Measurements from ENCODE around the gene ASPRV1. TPM values are rescaled to one million over a fixed set of nuclear protein-coding genes. Genes with fewer than 3 reads are reported as not detected.
"Not testable (repeated sequence)": the region's sequence is repeated elsewhere in the genome, so short reads cannot be mapped to it uniquely, and the experiment has no call there.

ASPRV1 gene
- total RNA-seq, 1 donor from 2014 or later = 0.75 TPM

DNA sequence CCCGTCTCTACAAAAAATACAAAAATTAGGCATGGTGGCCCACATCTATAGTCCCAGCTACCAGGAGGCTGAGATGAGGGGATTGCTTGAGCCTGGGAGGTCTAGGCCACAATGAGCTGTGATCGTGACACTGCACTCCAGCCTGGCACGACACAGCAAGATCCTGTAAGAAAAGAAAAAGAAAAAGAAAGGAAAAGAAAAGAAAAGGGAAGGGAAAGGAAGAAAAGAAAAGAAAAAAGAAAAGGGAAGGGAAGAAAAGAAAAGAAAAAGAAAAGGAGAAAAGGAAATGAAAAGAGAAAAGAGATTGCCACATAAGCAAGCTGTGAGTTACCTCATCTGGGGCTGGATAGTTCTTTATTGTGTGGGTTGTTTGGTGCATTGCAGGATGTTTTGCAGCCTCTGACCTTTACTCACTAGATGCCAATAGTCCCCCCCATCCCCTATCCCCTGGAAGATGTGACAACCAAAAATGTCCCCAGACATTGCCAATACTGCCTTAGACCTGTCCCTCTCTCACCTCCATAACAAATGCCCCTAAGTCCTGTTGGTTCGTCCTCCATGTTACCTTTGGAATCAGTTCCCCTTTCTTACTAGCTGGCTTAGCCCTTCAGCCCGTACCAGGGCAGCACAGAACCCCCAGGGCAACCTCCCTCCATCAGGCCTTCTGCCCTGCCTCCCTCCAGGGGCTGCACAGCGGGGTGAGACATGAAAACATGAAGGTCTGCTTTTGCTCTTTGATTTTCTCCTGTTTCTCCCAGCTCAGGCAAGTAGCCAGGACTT is 8.9 kb downstream of the ASPRV1 start:
- peaks cover 3% of the 10 kb centered on the region for H3K4me1 Mint-ChIP-seq (ENCODE audit: unreplicated experiment)
- no peak overlapping the region for H3K4me3 Mint-ChIP-seq (ENCODE audit: unreplicated experiment)
- no peaks in the 10 kb centered on the region for H3K9me3 Mint-ChIP-seq (ENCODE audit: unreplicated experiment)
- peaks cover 23% of the 10 kb centered on the region for H3K27me3 Mint-ChIP-seq (ENCODE audit: unreplicated experiment)
- TF ChIP-seq, protein P1, sequence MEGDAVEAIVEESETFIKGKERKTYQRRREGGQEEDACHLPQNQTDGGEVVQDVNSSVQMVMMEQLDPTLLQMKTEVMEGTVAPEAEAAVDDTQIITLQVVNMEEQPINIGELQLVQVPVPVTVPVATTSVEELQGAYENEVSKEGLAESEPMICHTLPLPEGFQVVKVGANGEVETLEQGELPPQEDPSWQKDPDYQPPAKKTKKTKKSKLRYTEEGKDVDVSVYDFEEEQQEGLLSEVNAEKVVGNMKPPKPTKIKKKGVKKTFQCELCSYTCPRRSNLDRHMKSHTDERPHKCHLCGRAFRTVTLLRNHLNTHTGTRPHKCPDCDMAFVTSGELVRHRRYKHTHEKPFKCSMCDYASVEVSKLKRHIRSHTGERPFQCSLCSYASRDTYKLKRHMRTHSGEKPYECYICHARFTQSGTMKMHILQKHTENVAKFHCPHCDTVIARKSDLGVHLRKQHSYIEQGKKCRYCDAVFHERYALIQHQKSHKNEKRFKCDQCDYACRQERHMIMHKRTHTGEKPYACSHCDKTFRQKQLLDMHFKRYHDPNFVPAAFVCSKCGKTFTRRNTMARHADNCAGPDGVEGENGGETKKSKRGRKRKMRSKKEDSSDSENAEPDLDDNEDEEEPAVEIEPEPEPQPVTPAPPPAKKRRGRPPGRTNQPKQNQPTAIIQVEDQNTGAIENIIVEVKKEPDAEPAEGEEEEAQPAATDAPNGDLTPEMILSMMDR (IDR thresholded peaks at IDR 0.05) = no peak
- no peaks in the 10 kb centered on the region for H3K36me3 Mint-ChIP-seq (ENCODE audit: unreplicated experiment)
- DNase-seq (ENCODE audit: extremely low spot score, unreplicated experiment) = no peak
- H3K27ac Mint-ChIP-seq (ENCODE audit: unreplicated experiment) = no peak overlapping the region

DNA sequence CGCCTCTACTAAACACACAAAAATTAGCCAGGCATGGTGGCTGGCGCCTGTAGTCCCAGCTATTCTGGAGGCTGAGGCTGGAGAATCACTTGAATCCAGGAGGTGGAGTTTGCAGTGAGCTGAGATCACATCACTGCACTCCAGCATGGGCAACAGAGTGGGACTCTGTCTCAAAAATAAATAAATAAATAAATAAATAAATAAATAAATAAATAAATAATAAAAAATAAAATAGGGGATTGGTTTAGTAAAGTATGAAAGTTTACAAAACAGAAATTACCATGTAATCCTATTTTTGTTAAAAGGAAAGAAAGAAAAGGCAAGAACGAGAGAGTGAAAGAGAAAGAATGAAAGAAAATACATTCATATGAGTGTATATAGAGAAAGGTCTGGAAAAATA is 10.8 kb downstream of the ASPRV1 start:
- peaks cover 19% of the 10 kb centered on the region for H3K4me1 Mint-ChIP-seq (ENCODE audit: unreplicated experiment)
- not testable (repeated sequence) for H3K27ac Mint-ChIP-seq (ENCODE audit: unreplicated experiment); H3K27me3 Mint-ChIP-seq (ENCODE audit: unreplicated experiment); H3K4me3 Mint-ChIP-seq (ENCODE audit: unreplicated experiment); H3K36me3 Mint-ChIP-seq (ENCODE audit: unreplicated experiment); H3K9me3 Mint-ChIP-seq (ENCODE audit: unreplicated experiment); DNase-seq (ENCODE audit: extremely low spot score, unreplicated experiment)

DNA sequence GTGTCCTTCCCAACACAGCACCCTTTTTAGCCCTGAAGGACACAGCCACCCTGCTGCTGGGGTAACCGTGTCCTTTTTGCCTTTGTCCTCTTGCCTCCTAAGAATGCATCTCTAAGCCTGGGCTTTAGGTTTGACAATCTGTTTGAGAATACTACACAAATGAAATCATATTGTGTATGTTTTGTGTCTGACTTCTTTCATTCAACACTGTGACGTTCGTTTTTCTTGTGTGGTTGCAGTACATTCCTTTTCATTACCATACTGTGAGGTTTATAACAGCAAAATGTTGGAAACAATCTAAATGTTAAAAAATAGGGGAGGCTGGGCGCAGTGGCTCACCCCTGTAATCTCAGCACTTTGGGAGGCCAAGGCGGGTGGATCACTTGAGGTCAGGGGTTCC is 11.2 kb downstream of the ASPRV1 start:
- peaks cover 1% of the 10 kb centered on the region for H3K27me3 Mint-ChIP-seq (ENCODE audit: unreplicated experiment)
- no peaks in the 10 kb centered on the region for H3K36me3 Mint-ChIP-seq (ENCODE audit: unreplicated experiment)
- H3K4me3 Mint-ChIP-seq (ENCODE audit: unreplicated experiment) = no peak overlapping the region
- H3K4me1 Mint-ChIP-seq (ENCODE audit: unreplicated experiment) = peaks cover 23% of the 10 kb centered on the region
- no peak for DNase-seq (ENCODE audit: extremely low spot score, unreplicated experiment)
- H3K9me3 Mint-ChIP-seq (ENCODE audit: unreplicated experiment) = no peaks in the 10 kb centered on the region
- H3K27ac Mint-ChIP-seq (ENCODE audit: unreplicated experiment) = no peak overlapping the region
- TF ChIP-seq, protein P1 (IDR thresholded peaks at IDR 0.05) = no peak

DNA sequence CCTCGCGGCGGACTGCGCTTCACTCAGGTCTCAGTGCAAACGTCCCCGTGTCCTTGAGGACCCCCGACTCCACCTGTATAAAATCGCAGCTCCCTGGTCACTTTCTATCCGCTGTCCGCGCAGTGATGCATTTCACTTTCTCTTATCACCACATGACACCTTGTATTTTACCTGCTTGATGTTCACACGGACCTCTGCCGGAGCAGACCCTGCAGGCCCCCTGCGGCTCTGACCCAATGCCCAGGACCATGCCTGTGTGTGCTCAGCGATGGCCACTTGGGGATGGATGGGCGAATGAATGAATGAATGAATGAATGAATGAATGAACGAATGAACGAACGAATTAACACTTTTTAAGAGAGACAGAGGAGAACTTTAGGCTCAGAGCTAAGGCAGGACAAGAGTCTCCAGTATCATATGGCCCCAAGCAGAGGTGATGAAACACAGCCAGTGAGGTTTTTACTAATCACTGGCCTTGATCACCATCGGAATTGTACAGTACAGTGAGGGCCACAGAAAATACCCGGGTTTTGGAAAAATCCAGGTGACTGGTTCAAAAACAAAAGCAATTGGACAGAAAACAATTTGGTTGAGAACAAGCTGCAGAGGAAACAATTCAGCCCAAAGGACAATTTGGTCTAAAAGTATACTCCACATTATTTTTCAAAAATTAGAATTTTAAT is 12.3 kb downstream of the ASPRV1 start:
- TF ChIP-seq, protein P1 (IDR thresholded peaks at IDR 0.05) = no peak
- H3K9me3 Mint-ChIP-seq (ENCODE audit: unreplicated experiment) = no peaks in the 10 kb centered on the region
- no peak overlapping the region for H3K4me3 Mint-ChIP-seq (ENCODE audit: unreplicated experiment)
- DNase-seq (ENCODE audit: extremely low spot score, unreplicated experiment) = no peak
- no peaks in the 10 kb centered on the region for H3K36me3 Mint-ChIP-seq (ENCODE audit: unreplicated experiment)
- H3K27me3 Mint-ChIP-seq (ENCODE audit: unreplicated experiment) = no peaks in the 10 kb centered on the region
- H3K4me1 Mint-ChIP-seq (ENCODE audit: unreplicated experiment) = peaks cover 23% of the 10 kb centered on the region
- H3K27ac Mint-ChIP-seq (ENCODE audit: unreplicated experiment) = no peak overlapping the region

DNA sequence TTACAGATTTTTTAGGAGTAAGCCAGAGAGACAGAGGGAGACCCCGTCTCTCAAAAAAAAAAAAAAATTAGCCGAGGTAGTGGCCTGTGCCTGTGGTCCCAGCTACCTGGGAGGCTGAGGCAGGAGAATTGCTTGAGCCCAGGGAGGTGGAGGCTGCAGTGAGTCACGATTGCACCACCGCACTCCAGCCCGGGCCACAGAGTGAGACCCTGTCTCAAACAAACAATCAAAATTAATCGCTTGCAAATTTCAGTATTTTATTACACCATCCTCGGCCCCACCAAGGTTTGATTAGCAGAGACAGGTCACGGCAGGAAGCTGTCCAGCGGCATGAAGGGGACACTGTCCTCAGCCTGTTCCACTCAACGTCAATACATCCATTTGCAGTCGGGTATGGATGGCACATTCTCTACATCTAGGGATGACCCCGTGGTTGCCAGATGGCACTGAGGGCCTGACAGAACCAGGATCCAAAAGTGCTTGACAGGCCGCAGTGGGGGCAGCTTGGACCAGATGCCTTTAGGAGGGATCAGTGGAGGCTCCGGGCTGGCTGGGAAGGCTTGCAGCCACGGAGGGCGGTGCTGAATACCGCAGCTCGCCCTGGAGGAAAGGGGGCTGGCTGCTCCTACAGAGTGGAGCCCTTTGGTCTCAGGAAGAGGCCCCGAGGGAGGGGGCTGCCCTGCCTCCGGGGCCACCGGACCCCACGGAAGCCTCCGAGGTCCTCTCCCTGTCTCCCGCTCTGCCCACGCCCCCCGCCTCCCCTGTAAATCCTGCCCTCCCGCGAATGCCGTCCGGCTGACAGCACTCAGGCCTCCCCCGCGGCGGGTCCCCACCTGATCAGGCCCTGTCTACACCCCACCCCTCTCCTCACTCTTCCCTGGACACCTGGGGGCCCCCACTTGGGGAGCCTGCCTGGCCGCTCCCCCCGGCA is 13.1 kb downstream of the ASPRV1 start:
- H3K36me3 Mint-ChIP-seq (ENCODE audit: unreplicated experiment) = peaks cover under 1% of the 10 kb centered on the region
- no peaks in the 10 kb centered on the region for H3K27me3 Mint-ChIP-seq (ENCODE audit: unreplicated experiment)
- H3K27ac Mint-ChIP-seq (ENCODE audit: unreplicated experiment) = no peak overlapping the region
- H3K4me1 Mint-ChIP-seq (ENCODE audit: unreplicated experiment) = peaks cover 23% of the 10 kb centered on the region
- no peak overlapping the region for H3K4me3 Mint-ChIP-seq (ENCODE audit: unreplicated experiment)
- H3K9me3 Mint-ChIP-seq (ENCODE audit: unreplicated experiment) = no peaks in the 10 kb centered on the region
- TF ChIP-seq, protein P1 (IDR thresholded peaks at IDR 0.05) = no peak
- DNase-seq (ENCODE audit: extremely low spot score, unreplicated experiment) = no peak

Data from osteocyte (in vitro differentiated cells).